ENCODE measurements around the gene GUCA1A.

Gene GUCA1A

GRCh38 chr6:42155293-42155692 is 17.9 kb upstream of the GUCA1A start:
- DNase-seq (ENCODE audit: low read depth), result no peak
- TF ChIP-seq CTCF (IDR thresholded peaks at IDR 0.05; ENCODE audit: insufficient read depth, low read depth, low read length, missing control alignments), result no peak
- no peak overlapping the region for H3K4me3 ChIP-seq (ENCODE audit: low read depth, low read length)

- H3K4me3 ChIP-seq (ENCODE audit: low read depth, low read length), result no peak overlapping the region
- no peak for DNase-seq (ENCODE audit: low read depth)
- TF ChIP-seq CTCF (IDR thresholded peaks at IDR 0.05; ENCODE audit: insufficient read depth, low read depth, low read length, missing control alignments), result no peak
Measured at GRCh38 chr6:42156638-42157037, 16.5 kb upstream of the GUCA1A start.

- DNase-seq (ENCODE audit: low read depth), result no peak
Measured at GRCh38 chr6:42158011-42158410, 15.2 kb upstream of the GUCA1A start.

GRCh38 chr6:42158631-42159030 is 14.5 kb upstream of the GUCA1A start:
- DNase-seq (ENCODE audit: low read depth), result no peak
- no peak for TF ChIP-seq CTCF (IDR thresholded peaks at IDR 0.05; ENCODE audit: insufficient read depth, low read depth, low read length, missing control alignments)

More at GRCh38 chr6:42158011-42158410, 15.2 kb upstream of the GUCA1A start:
- no peak for TF ChIP-seq CTCF (IDR thresholded peaks at IDR 0.05; ENCODE audit: insufficient read depth, low read depth, low read length, missing control alignments)
- H3K4me3 ChIP-seq (ENCODE audit: low read depth, low read length), result no peak overlapping the region

GRCh38 chr6:42159431-42160024 is 13.6 kb upstream of the GUCA1A start:
- no peak overlapping the region for H3K4me3 ChIP-seq (ENCODE audit: low read depth, low read length)
- TF ChIP-seq CTCF (IDR thresholded peaks at IDR 0.05; ENCODE audit: insufficient read depth, low read depth, low read length, missing control alignments), result no peak
- DNase-seq (ENCODE audit: low read depth), result no peak

More at GRCh38 chr6:42158631-42159030, 14.5 kb upstream of the GUCA1A start:
- no peak overlapping the region for H3K4me3 ChIP-seq (ENCODE audit: low read depth, low read length)

GRCh38 chr6:42162384-42162783 is 10.8 kb upstream of the GUCA1A start:
- no peak for TF ChIP-seq CTCF (IDR thresholded peaks at IDR 0.05; ENCODE audit: insufficient read depth, low read depth, low read length, missing control alignments)
- no peak for DNase-seq (ENCODE audit: low read depth)
- no peak overlapping the region for H3K4me3 ChIP-seq (ENCODE audit: low read depth, low read length)

- DNase-seq (ENCODE audit: low read depth), result no peak
Measured at GRCh38 chr6:42162812-42163211, 10.4 kb upstream of the GUCA1A start.

More at GRCh38 chr6:42162812-42163211, 10.4 kb upstream of the GUCA1A start:
- TF ChIP-seq CTCF (IDR thresholded peaks at IDR 0.05; ENCODE audit: insufficient read depth, low read depth, low read length, missing control alignments), result no peak
- no peak overlapping the region for H3K4me3 ChIP-seq (ENCODE audit: low read depth, low read length)
